ENCODE results near the gene SPTLC3. TPM values are rescaled to one million over a fixed set of nuclear protein-coding genes. Genes with fewer than 3 reads are reported as not detected.

The SPTLC3 gene
- polyA plus RNA-seq: 1 to 10 TPM; 1.4 to 6.0 (median 2.5) TPM

GRCh38 chr20:13008761-13009681 lies at the start of gene SPTLC3:
SPTLC3 (plus strand) TSS chr20:13008972; CDS start chr20:13009268, 296 bp downstream.
- DNase-seq: peak in 2 of 3 donors; percentile 3 to 14
- H3K27me3 Mint-ChIP-seq (ENCODE audit: low read depth in 3 of 3): peaks cover 0 to 8% (median 0%) of the 10 kb centered on the region in 3 donors
- peak within 1 kb of the TSS; percentile 78 to 91 (median 88) for H3K4me3 Mint-ChIP-seq
- peaks cover 31 to 53% of the 10 kb centered on the region in 2 donors for H3K4me1 Mint-ChIP-seq
- H3K36me3 Mint-ChIP-seq: peaks cover 0 to 11% (median 5%) of the 10 kb centered on the region in 3 donors
- H3K9me3 Mint-ChIP-seq: no peaks in the 10 kb centered on the region
- H3K27ac Mint-ChIP-seq: peak within 1 kb of the TSS; percentile 69 to 90 (median 76)

GRCh38 chr20:12961725-12962124 lies 47.0 kb upstream of the SPTLC3 start:
- H3K36me3 Mint-ChIP-seq: no peaks in the 10 kb centered on the region
- no peak for DNase-seq
- H3K4me3 Mint-ChIP-seq: no peak overlapping the region
- H3K27ac Mint-ChIP-seq: no peak overlapping the region
- H3K27me3 Mint-ChIP-seq (ENCODE audit: low read depth in 3 of 3): peaks cover 0 to 5% (median 0%) of the 10 kb centered on the region in 3 donors
- H3K4me1 Mint-ChIP-seq: peaks cover 22 to 37% of the 10 kb centered on the region in 2 donors
- peaks cover 0 to 2% (median 0%) of the 10 kb centered on the region in 6 donors for H3K9me3 Mint-ChIP-seq

GRCh38 chr20:12962895-12963294 lies 45.9 kb upstream of the SPTLC3 start:
- no peaks in the 10 kb centered on the region for H3K36me3 Mint-ChIP-seq
- H3K4me3 Mint-ChIP-seq: no peak overlapping the region
- peaks cover 0 to 4% (median 0%) of the 10 kb centered on the region in 3 donors for H3K27me3 Mint-ChIP-seq (ENCODE audit: low read depth in 3 of 3)
- peaks cover 0 to 3% (median 0%) of the 10 kb centered on the region in 6 donors for H3K9me3 Mint-ChIP-seq
- DNase-seq: no peak
- H3K4me1 Mint-ChIP-seq: peaks cover 23 to 49% of the 10 kb centered on the region in 2 donors
- H3K27ac Mint-ChIP-seq: peak overlapping the region in 1 of 6 donors; percentile 41

GRCh38 chr20:12963416-12963815 lies 45.4 kb upstream of the SPTLC3 start:
- H3K27me3 Mint-ChIP-seq (ENCODE audit: low read depth in 3 of 3): peaks cover 0 to 3% (median 0%) of the 10 kb centered on the region in 3 donors
- peaks cover 23 to 51% of the 10 kb centered on the region in 2 donors for H3K4me1 Mint-ChIP-seq
- peak overlapping the region in 1 of 6 donors; percentile 41 for H3K27ac Mint-ChIP-seq
- no peaks in the 10 kb centered on the region for H3K36me3 Mint-ChIP-seq
- DNase-seq: no peak
- peaks cover 0 to 3% (median 0%) of the 10 kb centered on the region in 6 donors for H3K9me3 Mint-ChIP-seq
- H3K4me3 Mint-ChIP-seq: no peak overlapping the region

GRCh38 chr20:12965212-12965869 lies 43.4 kb upstream of the SPTLC3 start:
- H3K4me1 Mint-ChIP-seq: peaks cover 23 to 51% of the 10 kb centered on the region in 2 donors
- H3K4me3 Mint-ChIP-seq: peak overlapping the region in 4 of 5 donors; percentile 42 to 61 (median 47)
- no peaks in the 10 kb centered on the region for H3K36me3 Mint-ChIP-seq
- no peaks in the 10 kb centered on the region for H3K27me3 Mint-ChIP-seq (ENCODE audit: low read depth in 3 of 3)
- peaks cover 0 to 3% (median 0%) of the 10 kb centered on the region in 6 donors for H3K9me3 Mint-ChIP-seq
- peak overlapping the region in 5 of 6 donors; percentile 60 to 90 (median 73) for H3K27ac Mint-ChIP-seq
- DNase-seq: no peak

GRCh38 chr20:12965870-12966251 lies 42.9 kb upstream of the SPTLC3 start:
- Mint-ChIP-seq H3K9me3 (peaks cover 0 to 3% (median 0%) of the 10 kb centered on the region in 6 donors), H3K4me3 (peak overlapping the region; percentile 27 to 61 (median 43)), H3K36me3 (no peaks in the 10 kb centered on the region), H3K4me1 (peaks cover 24 to 51% of the 10 kb centered on the region in 2 donors), H3K27ac (peak overlapping the region; percentile 20 to 90 (median 72)), H3K27me3 (ENCODE audit: low read depth in 3 of 3) (no peaks in the 10 kb centered on the region)
- DNase-seq: peak; percentile 18 to 44 (median 23)

GRCh38 chr20:12966468-12967085 lies 42.2 kb upstream of the SPTLC3 start:
- DNase-seq: peak; percentile 22 to 46 (median 31)
- Mint-ChIP-seq H3K27ac (peak overlapping the region; percentile 19 to 87 (median 70)), H3K36me3 (no peaks in the 10 kb centered on the region), H3K4me1 (peaks cover 24 to 51% of the 10 kb centered on the region in 2 donors), H3K9me3 (peaks cover 0 to 3% (median 0%) of the 10 kb centered on the region in 6 donors), H3K27me3 (ENCODE audit: low read depth in 3 of 3) (no peaks in the 10 kb centered on the region), H3K4me3 (no peak overlapping the region)

GRCh38 chr20:12967932-12968331 lies 40.8 kb upstream of the SPTLC3 start:
- Mint-ChIP-seq H3K9me3 (peaks cover 0 to 3% (median 0%) of the 10 kb centered on the region in 6 donors), H3K4me1 (peaks cover 24 to 49% of the 10 kb centered on the region in 2 donors), H3K36me3 (no peaks in the 10 kb centered on the region), H3K27me3 (ENCODE audit: low read depth in 3 of 3) (no peaks in the 10 kb centered on the region), H3K27ac (no peak overlapping the region), H3K4me3 (no peak overlapping the region)
- DNase-seq: no peak

GRCh38 chr20:12968472-12968871 lies 40.3 kb upstream of the SPTLC3 start:
- Mint-ChIP-seq H3K4me1 (peaks cover 24 to 44% of the 10 kb centered on the region in 2 donors), H3K27me3 (ENCODE audit: low read depth in 3 of 3) (no peaks in the 10 kb centered on the region), H3K36me3 (no peaks in the 10 kb centered on the region), H3K27ac (no peak overlapping the region), H3K4me3 (no peak overlapping the region), H3K9me3 (peaks cover 0 to 3% (median 0%) of the 10 kb centered on the region in 6 donors)
- DNase-seq: no peak

GRCh38 chr20:12969071-12969669 lies 39.6 kb upstream of the SPTLC3 start:
- no peak for DNase-seq
- Mint-ChIP-seq H3K9me3 (peaks cover 0 to 3% (median 0%) of the 10 kb centered on the region in 6 donors), H3K27me3 (ENCODE audit: low read depth in 3 of 3) (peaks cover 0 to 2% (median 0%) of the 10 kb centered on the region in 3 donors), H3K27ac (no peak overlapping the region), H3K4me1 (peaks cover 24 to 39% of the 10 kb centered on the region in 2 donors), H3K36me3 (no peaks in the 10 kb centered on the region), H3K4me3 (no peak overlapping the region)

- no peak for DNase-seq
- H3K36me3 Mint-ChIP-seq: no peaks in the 10 kb centered on the region
Observed at GRCh38 chr20:12970372-12970821, 38.4 kb upstream of the SPTLC3 start.

GRCh38 chr20:12975833-12976608 lies 32.8 kb upstream of the SPTLC3 start:
- Mint-ChIP-seq H3K27ac (no peak overlapping the region), H3K9me3 (peaks cover 0 to 11% (median 0%) of the 10 kb centered on the region in 6 donors)

More at GRCh38 chr20:12970372-12970821, 38.4 kb upstream of the SPTLC3 start:
- H3K4me1 Mint-ChIP-seq: peaks cover 14 to 27% of the 10 kb centered on the region in 2 donors
- peaks cover 0 to 3% (median 0%) of the 10 kb centered on the region in 3 donors for H3K27me3 Mint-ChIP-seq (ENCODE audit: low read depth in 3 of 3)
- H3K27ac Mint-ChIP-seq: no peak overlapping the region
- H3K9me3 Mint-ChIP-seq: peaks cover 0 to 10% (median 0%) of the 10 kb centered on the region in 6 donors
- no peak overlapping the region for H3K4me3 Mint-ChIP-seq

More at GRCh38 chr20:12975833-12976608, 32.8 kb upstream of the SPTLC3 start:
- no peak for DNase-seq
- H3K4me1 Mint-ChIP-seq: no peaks in the 10 kb centered on the region
- peaks cover 0 to 5% (median 3%) of the 10 kb centered on the region in 3 donors for H3K27me3 Mint-ChIP-seq (ENCODE audit: low read depth in 3 of 3)
- H3K36me3 Mint-ChIP-seq: no peaks in the 10 kb centered on the region
- H3K4me3 Mint-ChIP-seq: no peak overlapping the region

Data from immature natural killer cell (primary cell).